Pons (tissue), 1 donor: ENCODE measurements around the gene PNKD.
"Not testable (repeated sequence)": the region's sequence is repeated elsewhere in the genome, so short reads cannot be mapped to it uniquely, and the experiment has no call there.

Experiments used
- DNase-seq: peaks from one replicate; pipeline ENCODE4 v3.0.0-alpha.2; 2016; ENCODE audit warnings: low spot score

The PNKD gene

GRCh38 chr2:218273214-218273907 is 3.0 kb downstream of the PNKD start:
- not testable (repeated sequence) for DNase-seq

- DNase-seq: peak; percentile 8
Measured at GRCh38 chr2:218273908-218274249, 3.6 kb downstream of the PNKD start.

- no peak for DNase-seq
Measured at GRCh38 chr2:218274586-218274985, 4.3 kb downstream of the PNKD start.

- DNase-seq: no peak
Measured at GRCh38 chr2:218275371-218276072, 5.2 kb downstream of the PNKD start.

- DNase-seq: no peak
Measured at GRCh38 chr2:218276986-218277755, 6.9 kb downstream of the PNKD start.

- DNase-seq: no peak
Measured at GRCh38 chr2:218277921-218278320, 7.6 kb downstream of the PNKD start.

GRCh38 chr2:218278531-218279360 is 8.4 kb downstream of the PNKD start:
- no peak for DNase-seq

- DNase-seq: no peak
Measured at GRCh38 chr2:218280260-218280870, 10.0 kb downstream of the PNKD start.

- DNase-seq: no peak
Measured at GRCh38 chr2:218281449-218281848, 11.1 kb downstream of the PNKD start.

- peak; percentile 67 for DNase-seq
Measured at GRCh38 chr2:218282173-218282991, 12.1 kb downstream of the PNKD start.

GRCh38 chr2:218284106-218284811 is 13.9 kb downstream of the PNKD start:
- no peak for DNase-seq

- peak; percentile 54 for DNase-seq
Measured at GRCh38 chr2:218285604-218286003, 15.3 kb downstream of the PNKD start.

- DNase-seq: peak; percentile 92
Measured at GRCh38 chr2:218286570-218287459, 16.5 kb downstream of the PNKD start.

GRCh38 chr2:218289639-218290315 is 19.5 kb downstream of the PNKD start:
- DNase-seq: peak; percentile 40

- peak; percentile 38 for DNase-seq
Measured at GRCh38 chr2:218290316-218291261, 20.3 kb downstream of the PNKD start.

GRCh38 chr2:218291318-218292047 is 21.2 kb downstream of the PNKD start:
- DNase-seq: peak; percentile 57
